Stimulated activated CD8-positive, alpha-beta memory T cell treated with anti-CD3 and anti-CD28 coated beads, Interleukin-2, amount 100 ng/mL, for 48 hours (primary cell): ENCODE measurements around the gene PEX14.

Source experiments
- DNase-seq, 2 donors: peaks; one replicate each; pipeline ENCODE4 v3.0.0-alpha.2; 2020; ENCODE audit warnings: low read depth in 2 of 2

PEX14 gene

DNA sequence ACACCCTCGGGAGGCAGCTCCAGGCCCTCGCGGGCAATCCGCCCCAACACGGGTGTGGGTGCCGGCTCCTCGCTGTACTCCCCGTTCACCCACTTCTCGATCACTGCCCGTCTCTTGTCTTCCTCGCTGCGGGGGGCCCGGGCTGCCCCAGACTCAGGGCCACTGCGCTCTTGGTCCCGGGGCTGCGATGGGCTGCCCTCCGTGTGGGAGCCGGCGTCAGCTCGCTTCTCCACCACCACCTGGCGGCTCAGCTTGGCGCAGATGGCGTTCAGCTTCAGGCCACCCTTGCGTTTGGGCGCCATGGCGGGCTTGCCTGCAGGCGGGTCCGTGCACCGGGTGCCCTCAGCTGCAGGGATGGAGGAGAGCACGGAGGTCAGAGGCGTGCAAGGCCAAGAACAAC lies 190.5 kb downstream of the PEX14 start:
- DNase-seq = no peak

DNA sequence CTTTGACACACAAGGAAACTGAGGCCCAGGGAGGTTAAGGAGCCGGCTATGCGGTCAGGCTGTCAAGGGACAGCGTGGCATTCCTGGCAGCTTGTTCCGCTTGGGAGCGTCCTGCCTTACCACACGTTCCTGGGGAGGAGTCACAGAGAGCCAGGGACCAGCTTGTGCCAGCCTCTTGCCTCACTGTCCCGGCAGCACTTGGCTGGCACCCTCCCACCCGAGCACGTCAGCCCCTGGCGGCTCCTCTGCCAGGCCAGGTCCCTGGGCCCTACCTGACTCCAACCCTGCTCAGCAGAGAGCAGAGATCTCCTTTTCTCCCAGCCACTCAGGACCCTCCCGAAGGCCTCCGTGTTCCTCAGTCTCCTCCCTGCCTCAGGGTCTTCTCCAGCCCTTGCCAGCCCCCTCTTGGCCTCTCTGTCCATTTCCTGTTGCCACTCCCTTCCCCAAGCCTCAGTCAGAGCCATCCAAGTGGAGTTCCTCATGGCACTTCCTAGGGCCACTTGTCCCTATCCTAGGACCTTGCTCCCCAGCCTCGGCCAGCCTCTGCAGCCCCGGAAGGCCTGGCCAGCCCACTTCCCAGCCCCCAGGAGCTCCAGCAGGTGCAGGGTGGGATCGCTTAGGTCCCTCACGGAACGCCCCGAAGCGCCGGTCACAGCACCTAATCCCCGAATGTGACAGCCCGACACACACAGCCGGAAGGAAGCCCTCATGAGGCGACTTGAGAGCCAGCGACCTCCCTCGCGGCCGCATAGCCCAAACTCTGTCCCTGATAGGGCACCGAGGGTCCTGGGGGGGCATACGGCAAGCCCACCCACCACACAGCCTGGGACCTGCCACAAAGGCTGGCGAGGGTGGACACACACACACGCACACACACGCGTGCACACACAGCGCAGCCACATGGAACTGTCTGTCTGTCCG lies 191.4 kb downstream of the PEX14 start:
- DNase-seq = no peak

DNA sequence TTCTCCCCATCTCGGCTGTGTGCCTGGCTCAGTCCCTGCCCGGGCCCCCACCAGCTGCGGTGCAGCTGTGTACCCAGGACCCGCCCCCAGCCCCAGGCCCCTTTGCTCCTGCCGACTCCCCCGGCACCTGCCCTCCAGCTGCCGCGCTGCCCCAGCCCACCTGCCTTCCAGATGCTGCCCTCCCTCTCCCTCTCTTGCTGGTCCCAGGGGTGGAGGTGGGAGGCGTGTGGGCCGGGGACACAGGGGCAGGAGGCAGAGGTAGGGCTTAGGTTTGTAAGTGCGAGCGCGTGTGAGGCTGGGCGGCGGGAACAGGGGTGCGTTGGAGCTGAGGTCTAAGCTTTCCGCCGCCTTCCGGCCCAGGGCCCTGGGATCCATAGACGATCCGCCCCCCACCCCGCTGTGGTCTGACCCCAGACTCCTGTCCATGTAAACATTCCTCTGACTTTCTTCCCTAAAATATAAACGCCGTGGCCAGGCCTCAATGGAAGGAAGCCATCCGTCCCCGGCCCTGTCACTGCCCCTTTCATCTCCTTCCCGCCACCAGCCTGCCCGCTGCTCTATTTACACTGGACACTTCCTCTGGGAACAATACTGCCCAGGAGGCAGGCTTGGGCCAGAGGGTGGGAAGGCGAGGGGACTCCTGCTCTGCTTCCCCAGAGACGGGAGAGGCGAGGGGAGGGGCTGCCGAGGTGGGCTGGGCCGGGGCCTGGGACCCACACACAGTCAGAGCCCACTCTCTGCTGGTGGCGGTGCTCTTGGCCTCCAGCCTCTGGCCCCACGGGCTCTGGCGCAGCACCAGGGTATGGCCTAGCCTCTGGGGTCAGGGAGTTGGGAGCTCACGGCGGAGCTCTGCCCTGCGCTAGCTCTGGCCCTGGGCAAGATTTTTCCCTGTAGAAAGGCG lies 193.4 kb downstream of the PEX14 start:
- DNase-seq = no peak

DNA sequence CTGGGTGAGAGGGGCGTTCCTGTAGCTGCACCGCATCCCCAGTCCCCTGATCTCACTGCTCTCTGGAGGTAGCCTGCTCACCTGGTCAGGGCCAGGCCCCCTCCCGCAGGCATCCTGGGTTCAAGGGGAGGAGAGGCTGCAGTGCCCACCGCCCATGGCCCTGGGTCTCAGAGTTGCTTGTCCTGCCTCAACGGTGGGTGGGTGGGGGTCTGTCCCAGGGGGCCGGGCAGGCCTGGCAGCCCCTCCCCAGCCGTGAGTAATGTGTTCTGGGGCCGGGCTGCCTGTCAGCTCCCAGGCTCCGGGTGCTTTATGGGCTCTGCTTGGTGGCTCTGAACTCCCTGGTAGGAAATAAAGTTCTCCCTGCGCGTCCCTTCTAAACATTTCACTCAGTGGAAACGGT lies 194.8 kb downstream of the PEX14 start:
- DNase-seq = no peak

DNA sequence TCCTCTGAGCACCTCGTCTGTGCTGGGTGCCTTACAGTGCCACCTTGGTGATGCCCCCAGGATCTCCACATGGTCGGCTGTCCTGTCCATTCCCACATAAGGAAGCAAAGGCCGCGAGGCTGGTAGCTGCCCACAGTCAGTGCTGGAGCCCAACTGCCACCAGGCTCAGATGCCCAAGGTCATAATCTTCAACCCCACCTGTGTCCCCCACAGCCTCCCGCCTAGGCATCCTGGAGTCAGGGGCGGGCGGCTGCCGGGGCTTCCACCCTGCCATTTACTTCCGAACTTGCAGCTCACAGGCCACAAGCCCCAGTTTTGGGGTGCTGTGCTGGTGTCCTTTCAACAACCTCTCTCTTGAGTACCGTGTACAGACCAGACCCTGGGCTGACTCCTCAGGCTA lies 195.4 kb downstream of the PEX14 start:
- DNase-seq = no peak

DNA sequence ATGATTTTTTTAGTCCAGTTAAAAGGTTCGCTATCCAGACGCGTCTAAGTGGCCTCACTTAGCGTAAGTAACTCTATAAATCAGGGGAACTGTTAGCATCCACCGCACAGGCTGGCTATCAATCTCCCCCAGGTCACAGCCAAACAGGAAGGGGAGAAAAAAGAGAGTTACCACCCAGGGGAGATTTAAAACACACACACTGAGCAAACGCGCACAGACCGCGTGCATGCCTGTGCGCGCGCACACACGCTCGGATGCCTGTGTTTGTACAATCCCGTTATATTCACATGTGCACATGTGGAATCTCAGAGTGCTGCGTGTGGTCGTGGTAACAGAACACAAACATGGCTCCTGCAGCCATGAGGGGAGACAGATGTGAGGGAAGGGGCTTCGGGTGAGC lies 196.3 kb downstream of the PEX14 start:
- DNase-seq = no peak

DNA sequence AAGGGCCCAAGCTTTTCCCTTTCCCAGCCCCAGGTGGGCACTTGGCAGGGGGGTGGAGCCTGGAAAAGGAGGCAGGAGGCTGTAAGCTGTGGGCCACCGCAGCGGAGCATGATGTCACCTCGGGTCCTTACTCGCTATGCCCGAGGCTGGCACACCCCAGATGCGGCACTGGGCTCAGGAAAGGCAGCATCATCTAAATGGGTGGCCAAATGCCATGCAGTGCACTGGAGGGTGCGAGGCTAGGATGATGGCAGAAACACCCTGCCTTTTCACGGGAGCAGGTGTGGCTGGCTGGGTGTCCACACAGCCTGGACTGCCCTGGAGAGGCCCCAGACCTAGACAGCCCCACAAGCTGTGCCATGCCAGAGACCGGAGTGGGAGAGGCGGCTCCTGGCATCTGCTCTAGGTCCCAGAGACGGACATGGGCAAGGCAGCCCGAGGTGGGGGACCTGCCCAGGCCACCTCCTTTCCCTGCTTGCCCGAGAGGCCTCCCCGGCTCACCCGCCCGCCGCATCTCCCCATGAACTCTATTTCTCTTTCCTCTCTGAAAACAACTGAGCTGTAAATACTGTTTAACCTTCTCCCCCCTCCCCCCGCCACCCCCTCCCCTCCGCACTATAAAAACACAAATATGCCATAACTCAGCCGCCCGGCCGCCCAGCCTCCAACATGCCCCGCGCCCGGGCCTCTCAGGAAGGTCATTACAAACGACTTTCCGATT lies 197.0 kb downstream of the PEX14 start:
- DNase-seq = no peak

DNA sequence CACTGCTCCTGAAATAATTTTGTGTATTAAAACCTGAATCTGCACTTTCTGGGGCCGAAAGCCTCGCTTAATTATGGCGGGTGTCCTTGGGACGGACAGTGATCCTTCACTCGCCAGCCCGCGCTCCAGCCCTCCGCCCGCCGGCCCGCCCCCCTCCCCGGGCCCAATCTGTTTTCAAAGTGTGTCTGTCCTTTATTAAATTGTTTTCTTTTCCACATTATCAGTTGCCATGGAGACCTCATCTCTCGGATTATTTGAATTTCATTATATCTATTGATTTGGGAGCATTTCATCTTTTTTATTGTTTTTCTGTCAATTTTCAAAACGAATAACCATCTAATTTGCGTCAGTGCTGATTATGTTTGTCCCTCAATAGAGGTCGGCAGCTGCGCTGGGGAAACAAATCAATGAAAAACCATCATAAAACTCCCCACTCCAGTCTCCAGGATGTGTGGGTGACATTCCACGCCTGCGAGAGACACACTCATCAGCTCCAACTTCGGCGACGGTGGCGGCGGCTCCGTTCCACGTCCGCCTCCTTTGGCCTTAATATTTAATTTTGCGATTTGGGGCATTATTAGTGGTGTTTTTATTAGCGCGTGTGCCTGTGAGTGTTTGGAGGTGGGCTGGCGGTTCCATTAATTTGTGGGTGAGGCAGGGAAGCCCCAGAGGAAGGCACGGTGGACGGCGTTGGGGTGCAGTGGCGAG lies 197.7 kb downstream of the PEX14 start:
- DNase-seq = no peak

DNA sequence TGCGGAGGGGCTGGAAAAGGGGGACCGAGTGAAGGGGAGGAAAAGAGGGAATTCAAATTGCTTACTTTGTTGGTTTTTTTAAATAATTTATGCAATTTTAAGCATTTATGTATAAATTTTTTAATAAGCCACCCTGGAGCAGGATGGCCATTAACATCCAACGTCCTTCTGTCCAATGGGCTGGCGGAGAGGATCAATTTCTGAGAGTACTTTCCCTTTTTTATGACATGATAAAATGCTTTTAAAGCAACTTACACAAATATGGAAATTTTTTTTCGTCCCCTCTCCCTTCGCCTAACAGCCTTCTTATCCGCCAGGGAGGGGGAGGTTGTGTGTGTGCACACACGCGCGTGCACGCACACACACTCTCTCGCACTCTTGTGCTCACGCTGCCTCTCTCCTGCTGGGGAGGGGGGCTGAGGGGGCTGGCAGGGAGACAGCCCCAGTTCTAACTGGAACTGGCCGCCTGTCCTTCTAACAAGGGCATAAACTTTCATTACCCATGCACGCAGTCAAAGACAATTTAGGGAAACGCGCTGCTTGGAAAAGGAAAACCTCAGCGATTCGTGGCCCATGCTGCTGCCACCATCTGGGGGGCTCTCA lies 198.5 kb downstream of the PEX14 start:
- DNase-seq = no peak

DNA sequence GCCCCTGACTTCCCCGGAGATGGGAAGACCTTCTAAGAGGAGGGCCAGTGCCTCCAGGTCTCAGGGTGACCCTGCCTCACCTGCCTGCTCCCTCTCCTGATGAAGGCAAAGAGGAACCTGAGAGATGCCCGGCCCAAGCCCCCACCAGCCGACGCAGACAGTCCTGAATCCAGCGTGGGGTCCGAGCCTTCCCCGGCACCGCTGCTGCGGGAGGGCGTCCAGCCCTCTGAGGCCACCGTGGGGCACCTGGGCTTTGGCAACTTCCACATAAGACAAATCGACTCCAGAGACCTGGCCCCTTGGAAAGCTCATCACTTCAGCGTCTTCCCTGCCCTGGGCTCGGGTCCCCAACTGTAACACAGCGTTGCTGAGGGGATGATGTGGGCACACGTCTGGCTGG lies 199.5 kb downstream of the PEX14 start:
- no peak for DNase-seq

DNA sequence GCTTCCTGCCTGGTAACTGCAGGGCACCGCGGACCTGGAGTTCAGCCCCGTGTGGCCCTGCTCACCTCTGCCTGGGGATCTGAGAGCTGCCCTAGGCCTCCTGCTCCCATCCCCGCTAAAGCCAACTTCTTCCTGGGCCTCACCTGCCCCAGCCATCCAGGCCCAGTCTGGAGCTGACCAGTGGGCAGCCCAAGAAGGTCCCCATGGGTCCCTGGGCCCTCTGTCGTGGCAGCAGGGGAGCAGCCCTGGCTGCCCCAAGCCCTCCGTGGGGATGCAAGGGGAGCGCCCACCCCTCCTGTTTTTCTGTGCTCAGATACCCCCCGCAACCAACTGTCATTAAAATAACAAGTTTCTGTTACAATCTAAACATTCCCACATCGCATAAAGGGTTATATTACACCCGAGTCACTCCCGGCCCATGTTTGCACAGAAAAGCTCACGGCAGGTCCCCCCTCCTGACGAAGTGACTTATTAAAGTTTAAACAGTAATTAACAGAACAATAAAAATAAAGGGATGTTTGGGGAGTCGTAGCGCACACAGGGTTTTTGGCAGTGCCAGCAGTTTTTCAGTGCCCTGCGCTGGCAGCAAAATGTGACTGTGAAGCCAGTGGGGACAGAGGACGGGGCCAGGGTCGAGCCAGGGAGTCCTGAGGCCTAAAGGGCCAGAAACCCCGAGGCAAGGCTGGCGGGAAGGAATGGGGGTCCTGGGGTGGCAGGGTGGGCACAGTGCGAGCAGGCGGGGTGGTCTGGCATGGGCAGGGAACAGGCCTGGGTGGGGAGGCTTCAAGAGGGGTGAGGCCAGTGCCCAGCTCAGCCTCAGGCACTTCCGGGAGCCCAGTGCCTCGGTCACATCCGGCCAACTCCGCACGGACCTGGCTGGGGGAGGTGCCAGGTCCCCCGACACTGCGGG lies 200.2 kb downstream of the PEX14 start:
- no peak for DNase-seq

DNA sequence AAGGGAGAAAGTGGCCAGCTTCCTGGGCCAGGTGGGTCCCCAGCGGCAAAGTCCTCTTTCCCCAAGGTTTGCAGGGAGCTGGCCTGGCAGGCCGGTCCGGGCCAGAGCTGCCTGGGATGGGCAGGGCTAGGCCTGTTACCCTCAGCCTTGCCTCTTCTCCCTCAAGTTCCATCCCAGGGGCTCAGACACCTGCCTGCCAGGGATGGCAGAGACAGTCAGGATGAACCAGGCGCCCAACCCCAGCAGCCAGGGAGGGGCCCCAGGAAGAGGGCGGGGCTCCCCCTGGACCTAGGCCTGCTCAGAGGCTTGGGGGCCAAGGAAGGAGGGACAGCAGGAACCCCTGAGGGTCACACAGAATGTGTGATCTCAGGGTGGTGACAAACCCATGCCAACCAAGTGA lies 201.1 kb downstream of the PEX14 start:
- no peak for DNase-seq

DNA sequence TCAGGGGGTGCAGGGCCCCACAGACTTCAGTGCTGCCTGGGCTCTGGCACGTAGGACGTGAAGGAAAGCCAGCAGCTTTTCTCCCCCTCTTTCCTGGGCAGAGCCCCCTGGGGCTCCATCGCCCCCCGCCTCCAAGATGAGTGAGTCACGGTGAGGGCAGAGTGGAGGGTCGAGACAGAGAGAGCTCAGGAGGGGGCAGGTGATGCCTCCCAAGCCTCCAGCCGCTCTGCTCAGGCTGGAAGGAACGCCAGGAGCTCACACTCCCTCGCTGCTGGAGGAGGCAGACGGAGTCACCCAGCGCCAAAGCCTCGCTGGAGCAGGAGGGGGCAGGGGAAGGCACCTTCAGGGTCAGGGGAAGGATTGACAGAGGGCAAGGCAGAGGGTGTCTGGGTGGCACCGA lies 202.2 kb downstream of the PEX14 start:
- DNase-seq = no peak

DNA sequence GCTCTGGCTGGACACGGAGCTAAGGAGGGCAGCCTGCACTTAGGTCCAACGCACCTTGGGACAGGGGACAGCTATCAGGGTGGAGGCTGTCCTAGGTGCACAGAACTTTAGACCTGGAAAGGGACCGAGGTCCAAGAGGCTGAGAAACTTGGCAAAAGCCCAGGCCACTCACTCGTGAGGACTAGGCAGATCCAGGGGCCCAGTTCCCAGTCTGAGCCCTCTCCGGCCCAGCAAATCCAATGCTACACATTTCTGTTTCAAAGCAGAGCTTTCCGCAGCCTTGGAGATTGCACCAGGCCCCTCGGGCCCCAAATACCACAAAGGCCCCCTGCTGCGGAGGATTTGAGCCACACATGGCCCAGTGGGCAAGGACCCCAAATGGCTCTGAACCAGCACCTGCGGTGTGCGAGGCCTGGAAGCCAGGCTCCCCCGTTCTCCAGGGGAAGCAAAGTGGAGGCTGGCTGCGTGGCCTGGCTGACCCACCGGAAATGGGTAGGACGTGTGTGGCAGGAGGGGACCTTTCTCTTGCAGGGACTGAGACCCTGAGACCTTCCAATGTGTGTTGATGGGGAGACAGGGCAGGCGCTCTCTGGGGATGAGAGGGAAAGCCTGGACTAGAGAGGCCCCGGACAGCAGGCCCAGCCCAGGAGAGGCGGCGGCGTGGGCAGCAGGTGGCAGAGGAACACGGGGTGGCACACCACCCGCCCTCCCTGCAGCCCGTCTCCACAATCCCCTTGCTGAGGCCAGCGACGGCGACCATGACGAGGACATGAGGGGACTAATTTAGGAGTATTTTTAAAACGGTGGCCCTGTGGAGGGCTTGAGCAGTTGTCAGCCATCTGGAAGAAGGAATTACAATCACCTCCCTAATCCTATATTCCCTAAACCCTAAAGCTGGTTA lies 203.0 kb downstream of the PEX14 start:
- DNase-seq = no peak

DNA sequence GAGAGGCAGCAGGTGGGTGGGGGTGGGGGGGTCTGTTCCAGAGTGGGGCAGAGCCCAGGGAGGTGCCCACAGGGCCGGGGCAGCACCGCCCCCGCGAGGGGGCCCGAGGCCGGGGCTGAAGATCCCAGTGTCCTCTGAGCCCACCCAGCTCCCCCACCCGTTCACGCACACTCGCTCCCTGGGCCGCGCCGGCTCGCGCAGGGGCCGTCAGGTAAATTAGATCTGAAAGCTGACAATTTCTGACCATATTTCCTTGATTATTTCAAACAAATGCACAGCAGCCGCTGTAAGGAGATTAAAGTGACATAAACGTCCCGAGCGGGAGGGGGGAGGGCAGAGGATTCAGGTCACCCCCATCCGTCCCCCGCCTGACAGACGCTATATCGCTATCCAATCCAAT lies 203.7 kb downstream of the PEX14 start:
- no peak for DNase-seq

DNA sequence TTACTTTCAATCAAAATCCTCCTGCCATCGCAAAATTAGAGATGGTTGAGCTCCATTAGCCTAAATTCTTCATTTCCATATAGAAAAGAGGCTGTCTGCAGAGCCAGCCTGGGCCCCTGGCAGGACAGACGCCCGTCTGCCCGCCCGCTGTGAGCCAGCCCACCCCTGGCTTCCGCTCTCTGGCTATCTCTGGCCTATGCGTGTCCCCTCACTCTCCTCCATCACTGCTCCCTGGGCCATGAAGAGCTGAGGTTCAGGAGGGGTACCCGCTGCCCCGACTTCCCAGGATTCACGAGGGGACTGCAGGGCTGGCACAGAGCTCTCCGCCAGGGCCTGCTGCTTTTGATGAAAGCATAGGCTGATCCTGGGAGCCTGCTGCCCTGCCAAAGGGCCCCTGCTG lies 204.1 kb downstream of the PEX14 start:
- no peak for DNase-seq

DNA sequence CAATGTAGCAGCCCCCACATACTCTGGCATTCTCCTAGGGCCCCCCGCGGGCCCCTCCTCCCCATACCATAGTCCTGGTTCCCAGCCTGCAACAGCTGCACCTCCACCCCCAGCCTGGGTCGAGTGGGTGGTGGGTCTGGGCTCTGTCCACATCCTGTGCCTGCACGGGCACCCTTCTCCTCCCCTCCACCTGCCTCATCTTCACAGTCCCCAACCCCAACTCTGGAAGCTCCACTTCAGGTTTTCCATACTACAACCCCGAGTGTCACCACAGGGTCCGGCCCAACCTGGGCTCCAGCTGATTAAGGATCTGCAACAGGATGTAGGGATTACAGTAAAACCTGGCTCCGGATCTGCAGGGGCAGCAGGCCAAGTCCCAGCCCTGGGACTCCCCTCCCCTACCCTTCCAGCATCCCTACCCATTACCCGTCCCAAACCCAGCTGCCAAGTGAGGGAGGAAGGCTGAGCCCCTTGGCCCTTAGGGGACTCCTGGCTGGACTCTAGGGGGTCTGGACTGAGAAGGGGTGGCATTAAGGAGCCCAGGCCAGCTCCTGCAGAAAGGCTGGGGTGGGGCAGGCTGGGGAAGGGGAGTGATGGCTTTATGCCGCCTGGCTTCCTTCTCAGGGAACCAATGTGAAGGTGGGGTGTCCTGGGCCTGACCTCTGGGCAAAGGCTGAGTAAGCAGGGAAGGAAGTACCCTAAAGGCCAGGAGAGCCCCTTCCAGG lies 204.9 kb downstream of the PEX14 start:
- DNase-seq = no peak
